Omental fat pad (tissue), 4 donors: Measurements from ENCODE around the gene UST. TPM values are rescaled to one million over a fixed set of nuclear protein-coding genes. Genes with fewer than 3 reads are reported as not detected.
A peak's percentile ranks its signal among the peaks of the same experiment; 100 is the strongest.

Experiments
- ATAC-seq: fragments of 150-250 bp; one replicate; pipeline ENCODE4 v1.9.1; 2016; ENCODE audit warnings: mild to moderate bottlenecking, moderate library complexity; ENCODE audit not compliant: low FRiP score
- DNase-seq: peaks from one replicate; pipeline ENCODE4 v3.0.0-alpha.2; 2019; ENCODE audit warnings: low spot score
- total RNA-seq, 4 donors: library from RNA; depleted of rRNA; stranded (reverse); fragments of >200 nt; gene quantifications; one replicate each; pipeline ENCODE4 v1.1.0, GENCODE V29; 2016
- TF ChIP-seq, protein P1 (sequence below), 3 donors: fragments of 450-650 bp; IDR thresholded peaks; one replicate each; pipeline ENCODE4 v1.5.1; 2016 to 2017; ENCODE audit warnings: antibody characterized with exemption in 3 of 3, mild to moderate bottlenecking in 3 of 3, moderate library complexity in 2 of 3

UST gene
- total RNA-seq, 4 donors from 2014 or later, result 9.2 to 20.8 (median 15.0) TPM

DNA sequence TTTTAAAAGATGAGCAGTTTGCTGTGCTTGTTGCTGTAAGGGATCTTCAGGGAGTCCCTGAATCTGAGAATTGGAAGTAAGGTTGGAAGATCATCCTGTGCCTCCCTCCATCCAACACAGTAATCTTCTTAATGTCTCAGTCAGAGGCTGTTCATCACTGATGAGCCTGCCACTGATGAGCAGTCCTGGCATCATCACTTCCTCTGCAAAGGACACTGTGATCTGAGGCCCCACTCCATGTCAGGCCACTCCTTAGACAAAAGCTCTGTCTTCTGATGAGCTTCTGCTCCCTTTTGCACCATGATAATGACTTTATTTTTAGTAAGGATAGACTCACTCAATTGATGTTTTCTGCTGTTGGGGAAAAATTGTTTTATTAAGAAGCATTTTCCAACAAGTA, 121.0 kb downstream of the UST start:
- ATAC-seq (no peak), DNase-seq (no peak)
- TF ChIP-seq, protein P1, sequence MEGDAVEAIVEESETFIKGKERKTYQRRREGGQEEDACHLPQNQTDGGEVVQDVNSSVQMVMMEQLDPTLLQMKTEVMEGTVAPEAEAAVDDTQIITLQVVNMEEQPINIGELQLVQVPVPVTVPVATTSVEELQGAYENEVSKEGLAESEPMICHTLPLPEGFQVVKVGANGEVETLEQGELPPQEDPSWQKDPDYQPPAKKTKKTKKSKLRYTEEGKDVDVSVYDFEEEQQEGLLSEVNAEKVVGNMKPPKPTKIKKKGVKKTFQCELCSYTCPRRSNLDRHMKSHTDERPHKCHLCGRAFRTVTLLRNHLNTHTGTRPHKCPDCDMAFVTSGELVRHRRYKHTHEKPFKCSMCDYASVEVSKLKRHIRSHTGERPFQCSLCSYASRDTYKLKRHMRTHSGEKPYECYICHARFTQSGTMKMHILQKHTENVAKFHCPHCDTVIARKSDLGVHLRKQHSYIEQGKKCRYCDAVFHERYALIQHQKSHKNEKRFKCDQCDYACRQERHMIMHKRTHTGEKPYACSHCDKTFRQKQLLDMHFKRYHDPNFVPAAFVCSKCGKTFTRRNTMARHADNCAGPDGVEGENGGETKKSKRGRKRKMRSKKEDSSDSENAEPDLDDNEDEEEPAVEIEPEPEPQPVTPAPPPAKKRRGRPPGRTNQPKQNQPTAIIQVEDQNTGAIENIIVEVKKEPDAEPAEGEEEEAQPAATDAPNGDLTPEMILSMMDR (IDR thresholded peaks at IDR 0.05), result no peak

DNA sequence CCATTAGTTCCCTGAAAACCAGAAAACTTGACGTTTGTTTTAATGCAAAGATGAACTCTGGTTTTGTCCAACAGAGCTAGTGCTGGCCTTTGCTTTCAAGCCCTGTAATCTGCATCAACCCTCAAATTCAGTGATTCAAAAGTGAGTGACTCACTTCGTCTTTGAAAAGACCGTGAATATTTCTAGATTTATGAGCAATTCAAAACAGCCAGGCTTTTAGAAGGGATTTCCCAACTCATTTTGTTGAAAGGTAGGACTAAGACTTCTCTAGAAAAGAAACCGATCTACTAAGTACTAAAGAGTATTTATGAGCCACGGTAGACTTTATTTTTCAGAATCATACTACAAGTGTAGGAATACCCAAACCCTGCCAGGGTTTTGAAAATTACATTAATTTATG, 121.5 kb downstream of the UST start:
- no peak for DNase-seq
- peak; percentile 84 for ATAC-seq
- TF ChIP-seq, protein P1 (IDR thresholded peaks at IDR 0.05), result no peak

DNA sequence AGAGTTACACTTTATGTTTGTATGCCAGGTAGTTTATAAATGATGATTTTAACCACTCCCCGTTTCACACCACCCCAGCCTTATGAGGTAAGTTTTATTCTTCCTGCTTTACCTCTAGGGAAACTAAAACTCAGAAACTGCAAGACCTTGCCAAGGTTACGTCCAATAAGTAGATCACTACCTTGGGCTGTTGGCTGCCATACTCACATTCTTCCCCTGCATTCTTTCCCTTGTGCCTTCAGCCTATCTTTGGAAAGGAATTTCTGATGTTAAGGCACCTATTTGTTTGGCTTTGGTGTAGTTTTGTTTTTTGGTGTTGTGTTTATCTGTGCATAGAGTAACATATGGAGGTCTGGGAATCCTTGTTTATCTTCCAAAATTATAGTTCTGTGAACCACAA, 122.1 kb downstream of the UST start:
- TF ChIP-seq, protein P1 (IDR thresholded peaks at IDR 0.05), result no peak
- no peak for ATAC-seq

DNA sequence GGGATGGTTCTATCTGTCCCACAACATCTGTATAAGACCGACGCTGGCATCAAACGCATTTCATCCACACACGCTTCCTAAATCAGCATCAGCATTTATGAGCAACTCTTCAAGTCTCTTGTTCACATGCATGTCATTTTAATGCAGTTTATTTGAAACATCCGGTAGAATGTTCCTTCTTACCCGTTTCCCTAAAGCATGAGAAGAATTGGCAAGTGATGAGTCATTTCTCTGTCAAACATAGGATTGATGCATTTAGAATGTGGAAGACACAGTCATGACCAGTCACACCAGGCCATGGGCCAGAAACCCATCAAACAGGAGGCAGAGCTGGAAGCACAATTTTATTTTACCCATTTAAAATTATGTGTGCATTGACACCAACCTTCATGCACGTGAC, 122.8 kb downstream of the UST start:
- DNase-seq (no peak), ATAC-seq (no peak)
- TF ChIP-seq, protein P1 (IDR thresholded peaks at IDR 0.05), result no peak

More for the DNA sequence above, 122.1 kb downstream of the UST start:
- DNase-seq, result no peak

DNA sequence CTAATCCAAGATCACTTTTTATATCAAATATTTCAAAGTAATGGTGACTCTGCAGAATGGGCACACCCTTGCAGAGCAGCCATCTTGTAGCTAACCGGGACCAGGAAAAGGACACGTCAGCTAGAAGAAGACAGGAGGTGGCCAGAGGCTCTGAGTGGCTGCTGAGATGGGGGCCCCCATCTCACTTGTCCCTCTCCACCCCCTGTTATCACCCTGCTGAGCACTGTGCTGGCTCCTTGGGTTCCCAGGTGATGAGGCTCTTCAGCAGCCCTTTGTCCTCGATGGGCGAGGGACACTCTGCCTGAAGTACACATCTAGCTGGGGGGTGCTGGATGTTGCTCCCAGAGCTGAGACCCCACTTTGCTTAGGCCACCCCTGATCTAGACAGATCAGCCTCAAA, 126.3 kb downstream of the UST start:
- TF ChIP-seq, protein P1 (IDR thresholded peaks at IDR 0.05), result no peak
- DNase-seq, result no peak
- ATAC-seq, result no peak

DNA sequence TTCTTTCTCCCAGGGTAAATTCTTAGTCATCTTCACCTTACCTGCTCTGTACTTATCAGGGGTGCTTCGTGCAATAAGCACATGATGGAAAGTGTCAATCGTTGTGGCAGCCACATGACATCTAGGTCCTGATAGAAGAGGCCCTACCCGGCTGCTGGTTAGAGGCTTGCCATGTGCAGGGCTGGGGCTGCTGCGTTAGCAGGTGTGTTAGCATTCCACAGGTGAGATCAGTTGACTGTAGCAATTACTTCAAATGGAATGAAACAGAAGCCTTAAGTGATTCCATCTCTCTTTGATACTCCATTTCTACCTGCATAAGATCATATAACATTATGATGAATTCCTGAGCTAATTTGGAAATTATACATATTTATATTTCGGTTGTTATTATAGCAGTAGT, 127.0 kb downstream of the UST start:
- DNase-seq, result no peak
- TF ChIP-seq, protein P1 (IDR thresholded peaks at IDR 0.05), result no peak
- no peak for ATAC-seq

DNA sequence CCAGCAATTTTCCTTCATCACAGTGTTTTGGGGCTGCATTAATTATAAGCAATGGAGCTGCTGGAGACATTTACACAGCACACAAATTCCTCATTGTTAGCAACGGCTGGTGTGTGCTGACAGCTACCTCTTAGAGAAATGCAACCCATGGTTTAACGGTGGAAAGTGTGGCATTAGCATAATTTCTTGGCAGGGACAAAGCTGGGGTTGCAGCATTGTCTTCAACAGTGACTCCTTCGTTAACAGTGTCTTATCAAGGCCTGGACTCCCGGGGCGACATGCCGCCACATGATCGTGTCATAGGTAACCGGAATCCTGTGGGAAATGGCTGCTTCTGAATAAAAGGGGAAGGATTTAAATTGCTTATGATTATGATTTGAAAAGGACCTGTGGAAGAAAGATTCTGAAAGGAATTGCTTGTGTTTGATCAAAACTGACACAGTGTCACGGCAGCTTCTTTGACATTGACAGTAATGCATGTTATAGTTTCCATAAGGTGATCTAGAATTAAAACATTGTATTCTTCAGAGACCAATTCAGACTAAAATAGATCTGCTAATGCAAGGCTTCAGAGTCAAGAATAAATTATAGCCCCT, 128.0 kb downstream of the UST start:
- TF ChIP-seq, protein P1 (IDR thresholded peaks at IDR 0.05), result no peak
- DNase-seq (no peak), ATAC-seq (no peak)
